ENCODE measurements around the gene DNLZ.

The DNLZ gene

DNA sequence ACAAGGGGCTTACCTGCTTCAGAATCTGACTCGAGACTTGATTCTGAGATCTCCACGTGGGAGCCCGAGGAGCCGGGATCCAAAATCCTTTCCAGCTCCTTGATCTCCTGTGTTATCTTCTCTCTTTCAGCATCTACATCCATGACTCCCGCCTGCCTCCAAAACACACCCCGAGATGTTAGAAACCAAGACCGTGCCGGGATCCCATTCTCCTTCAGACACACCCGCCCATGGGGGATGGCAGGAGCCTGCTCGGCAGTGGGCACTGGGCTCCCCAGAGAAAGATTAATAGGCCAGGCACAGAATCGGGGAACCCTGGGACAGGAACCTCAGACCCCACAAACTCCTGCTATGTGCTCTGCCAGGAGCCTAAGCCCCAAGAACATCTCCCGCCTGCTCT lies 34.7 kb upstream of the DNLZ start:
- Histone ChIP-seq H3K4me1 (ENCODE audit: control insufficient read depth, low read depth, low read length) (peaks cover 2% of the 10 kb centered on the region), H3K79me1 (ENCODE audit: low read length) (peaks cover 18% of the 10 kb centered on the region), H2BK120ac (ENCODE audit: low read depth, low read length) (no peak overlapping the region), H3K79me2 (ENCODE audit: control insufficient read depth, insufficient read depth, low read length) (peaks cover 22% of the 10 kb centered on the region), H3K27ac (ENCODE audit: low read depth, low read length) (no peak overlapping the region), H3K18ac (ENCODE audit: low read length) (no peak overlapping the region), H3K27me3 (ENCODE audit: insufficient read depth, low read length, poor library complexity) (no peaks in the 10 kb centered on the region), H3K4ac (ENCODE audit: low read depth, low read length) (no peak overlapping the region), H3K23ac (ENCODE audit: low read length) (no peak overlapping the region), H4K8ac (ENCODE audit: low read depth, low read length) (no peak overlapping the region), H4K5ac (ENCODE audit: low read length) (no peak overlapping the region), H2BK5ac (ENCODE audit: low read length) (no peak overlapping the region), H3K56ac (ENCODE audit: low read length) (peak overlapping the region; percentile 96), H3K4me2 (ENCODE audit: low read length) (no peak overlapping the region), H2AK5ac (ENCODE audit: low read length) (no peak overlapping the region), H2BK15ac (replicated peaks; ENCODE audit: low read depth) (no peak overlapping the region), H3K9ac (ENCODE audit: low read length) (peak overlapping the region; percentile 97), H3K36me3 (ENCODE audit: control insufficient read depth, insufficient read depth, low read length) (peaks cover 20% of the 10 kb centered on the region), H3K4me3 (ENCODE audit: low read length) (no peak overlapping the region)
- WGBS (ENCODE audit: extremely low coverage, insufficient coverage, low lambda C conversion rate) = no CpG with 5 or more reads among the region's 12 CpGs
- no peak for DNase-seq

DNA sequence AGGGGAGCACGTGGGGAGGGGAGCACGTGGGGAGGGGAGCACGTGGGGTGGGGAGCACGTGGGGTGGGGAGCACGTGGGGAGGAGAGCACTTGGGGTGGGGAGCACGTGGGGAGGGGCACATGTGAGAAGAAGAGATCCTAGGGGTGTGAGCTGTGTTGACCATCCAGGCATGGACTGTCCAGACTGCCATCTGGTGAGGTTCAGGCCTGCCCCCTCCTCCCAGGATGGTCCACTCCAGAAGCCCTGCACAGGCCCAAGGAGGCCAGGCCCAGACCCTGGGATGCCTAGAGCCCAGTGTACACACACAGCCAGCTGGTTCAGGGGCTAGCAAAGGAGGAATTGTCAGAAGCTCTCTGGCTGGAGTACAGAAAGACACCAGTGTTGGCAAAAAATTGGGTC lies 34.1 kb upstream of the DNLZ start:
- H4K5ac ChIP-seq (ENCODE audit: low read length) = no peak overlapping the region
- WGBS (ENCODE audit: extremely low coverage, insufficient coverage, low lambda C conversion rate) = no CpG with 5 or more reads among the region's 6 CpGs

DNA sequence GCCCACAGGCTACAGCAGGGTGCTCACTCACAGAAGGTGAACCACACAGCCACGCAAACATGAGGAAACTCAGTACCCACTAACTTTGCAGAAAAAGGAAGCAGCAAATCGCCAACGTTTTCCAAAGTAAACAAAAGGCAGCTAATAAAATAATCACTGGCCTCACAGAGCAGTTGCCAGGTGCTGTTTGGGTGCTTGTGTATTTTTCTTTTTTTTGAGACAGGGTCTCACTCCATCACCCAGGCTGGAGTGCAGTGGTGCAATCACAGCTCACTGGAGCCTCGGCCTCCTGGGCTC lies 32.6 kb upstream of the DNLZ start:
- H2BK120ac ChIP-seq (ENCODE audit: low read depth, low read length) = no peak overlapping the region
- no peak overlapping the region for H3K4me2 ChIP-seq (ENCODE audit: low read length)
- H3K79me1 ChIP-seq (ENCODE audit: low read length) = peaks cover 18% of the 10 kb centered on the region
- no peak overlapping the region for H2AK5ac ChIP-seq (ENCODE audit: low read length)
- H3K56ac ChIP-seq (ENCODE audit: low read length) = no peak overlapping the region
- H3K4me3 ChIP-seq (ENCODE audit: low read length) = no peak overlapping the region
- no peaks in the 10 kb centered on the region for H3K27me3 ChIP-seq (ENCODE audit: insufficient read depth, low read length, poor library complexity)
- no peak overlapping the region for H2BK15ac ChIP-seq (replicated peaks; ENCODE audit: low read depth)
- no CpG with 5 or more reads among the region's 4 CpGs for WGBS (ENCODE audit: extremely low coverage, insufficient coverage, low lambda C conversion rate)
- H4K8ac ChIP-seq (ENCODE audit: low read depth, low read length) = no peak overlapping the region
- no peak overlapping the region for H3K18ac ChIP-seq (ENCODE audit: low read length)
- H3K36me3 ChIP-seq (ENCODE audit: control insufficient read depth, insufficient read depth, low read length) = peaks cover 26% of the 10 kb centered on the region
- no peak overlapping the region for H3K4ac ChIP-seq (ENCODE audit: low read depth, low read length)
- no peak overlapping the region for H3K23ac ChIP-seq (ENCODE audit: low read length)
- no peak overlapping the region for H3K27ac ChIP-seq (ENCODE audit: low read depth, low read length)
- no peak overlapping the region for H3K9ac ChIP-seq (ENCODE audit: low read length)
- H4K5ac ChIP-seq (ENCODE audit: low read length) = no peak overlapping the region
- H3K79me2 ChIP-seq (ENCODE audit: control insufficient read depth, insufficient read depth, low read length) = peaks cover 22% of the 10 kb centered on the region
- peaks cover 2% of the 10 kb centered on the region for H3K4me1 ChIP-seq (ENCODE audit: control insufficient read depth, low read depth, low read length)
- H2BK5ac ChIP-seq (ENCODE audit: low read length) = no peak overlapping the region
- DNase-seq = no peak

More for the DNA sequence above, 34.1 kb upstream of the DNLZ start:
- Histone ChIP-seq H2BK5ac (ENCODE audit: low read length) (no peak overlapping the region), H4K8ac (ENCODE audit: low read depth, low read length) (no peak overlapping the region), H3K4me1 (ENCODE audit: control insufficient read depth, low read depth, low read length) (peaks cover 2% of the 10 kb centered on the region), H3K4ac (ENCODE audit: low read depth, low read length) (no peak overlapping the region), H3K56ac (ENCODE audit: low read length) (no peak overlapping the region), H3K36me3 (ENCODE audit: control insufficient read depth, insufficient read depth, low read length) (peaks cover 20% of the 10 kb centered on the region), H3K79me2 (ENCODE audit: control insufficient read depth, insufficient read depth, low read length) (peaks cover 22% of the 10 kb centered on the region), H3K9ac (ENCODE audit: low read length) (no peak overlapping the region), H3K4me3 (ENCODE audit: low read length) (no peak overlapping the region), H3K18ac (ENCODE audit: low read length) (no peak overlapping the region), H2BK15ac (replicated peaks; ENCODE audit: low read depth) (no peak overlapping the region), H3K4me2 (ENCODE audit: low read length) (no peak overlapping the region), H2AK5ac (ENCODE audit: low read length) (no peak overlapping the region), H3K27me3 (ENCODE audit: insufficient read depth, low read length, poor library complexity) (no peaks in the 10 kb centered on the region), H3K27ac (ENCODE audit: low read depth, low read length) (no peak overlapping the region), H2BK120ac (ENCODE audit: low read depth, low read length) (no peak overlapping the region), H3K79me1 (ENCODE audit: low read length) (peaks cover 18% of the 10 kb centered on the region), H3K23ac (ENCODE audit: low read length) (no peak overlapping the region)
- no peak for DNase-seq

DNA sequence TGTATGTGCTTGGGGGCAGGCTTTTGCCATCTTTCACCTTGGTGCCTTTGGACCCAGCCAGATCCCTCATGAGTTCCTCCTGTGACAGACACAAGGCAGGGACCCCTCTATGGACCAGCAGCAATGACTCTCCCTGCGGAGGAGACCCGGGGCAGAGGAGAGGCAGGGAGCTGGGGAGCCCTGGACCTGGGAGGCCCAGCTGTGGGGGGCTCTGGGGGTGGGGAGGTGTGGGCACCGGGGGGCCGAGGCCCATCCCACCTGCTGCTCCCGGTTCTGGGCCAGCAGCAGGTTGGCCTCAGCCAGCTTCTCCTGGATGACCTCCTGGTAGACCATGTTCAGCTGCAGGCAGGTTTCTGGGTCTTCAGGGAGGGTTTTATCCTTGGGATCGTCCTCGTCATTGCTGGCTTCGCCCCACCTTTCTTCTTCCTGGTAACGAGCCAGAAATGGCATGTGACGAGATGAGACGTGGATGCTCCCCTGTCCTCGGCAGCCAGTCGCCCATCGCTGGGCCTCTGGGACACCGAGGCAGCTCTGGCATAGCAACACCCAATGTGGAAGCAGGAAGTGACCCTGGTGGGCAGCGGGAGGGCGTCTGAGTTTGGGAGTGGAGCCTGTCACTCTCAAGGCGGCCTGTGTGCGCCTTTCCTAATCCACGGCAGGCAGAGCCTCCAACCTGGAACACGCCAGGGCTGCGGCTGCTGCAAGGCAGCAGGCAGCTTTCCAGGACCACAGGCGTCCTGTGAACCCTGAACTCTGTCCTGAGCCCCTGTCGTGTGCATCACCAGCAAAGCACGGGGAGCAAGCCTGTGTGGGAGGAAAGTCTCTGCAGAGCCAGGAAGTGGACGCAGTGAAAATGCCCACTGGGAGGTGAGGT lies 32.0 kb upstream of the DNLZ start:
- Histone ChIP-seq H3K27me3 (ENCODE audit: insufficient read depth, low read length, poor library complexity) (no peaks in the 10 kb centered on the region), H3K23ac (ENCODE audit: low read length) (no peak overlapping the region), H2AK5ac (ENCODE audit: low read length) (no peak overlapping the region), H3K56ac (ENCODE audit: low read length) (no peak overlapping the region), H3K79me2 (ENCODE audit: control insufficient read depth, insufficient read depth, low read length) (peaks cover 22% of the 10 kb centered on the region), H4K5ac (ENCODE audit: low read length) (no peak overlapping the region), H3K18ac (ENCODE audit: low read length) (no peak overlapping the region), H4K8ac (ENCODE audit: low read depth, low read length) (no peak overlapping the region), H3K4me1 (ENCODE audit: control insufficient read depth, low read depth, low read length) (peaks cover 2% of the 10 kb centered on the region), H3K27ac (ENCODE audit: low read depth, low read length) (no peak overlapping the region), H3K9ac (ENCODE audit: low read length) (no peak overlapping the region), H2BK5ac (ENCODE audit: low read length) (no peak overlapping the region), H3K4ac (ENCODE audit: low read depth, low read length) (no peak overlapping the region), H3K36me3 (ENCODE audit: control insufficient read depth, insufficient read depth, low read length) (peaks cover 26% of the 10 kb centered on the region), H3K4me2 (ENCODE audit: low read length) (no peak overlapping the region), H3K79me1 (ENCODE audit: low read length) (peaks cover 18% of the 10 kb centered on the region), H2BK15ac (replicated peaks; ENCODE audit: low read depth) (no peak overlapping the region), H3K4me3 (ENCODE audit: low read length) (no peak overlapping the region), H2BK120ac (ENCODE audit: low read depth, low read length) (no peak overlapping the region)
- no peak for DNase-seq
- no CpG with 5 or more reads among the region's 26 CpGs for WGBS (ENCODE audit: extremely low coverage, insufficient coverage, low lambda C conversion rate)

DNA sequence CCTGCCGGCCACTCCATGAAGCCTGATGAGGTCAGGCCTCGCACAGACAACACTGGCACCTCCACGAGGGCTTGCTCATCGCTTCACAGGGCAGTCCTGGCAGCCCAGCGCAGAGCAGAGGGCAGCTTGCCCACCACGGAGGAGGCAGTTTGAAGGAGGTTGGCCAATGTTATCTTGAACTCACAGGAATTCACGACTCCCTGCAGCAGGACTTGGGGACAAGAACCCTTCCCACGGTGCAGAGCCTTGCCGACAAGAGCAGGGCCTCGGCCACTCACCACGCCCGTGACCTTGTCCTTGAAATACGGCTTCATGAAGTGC lies 31.4 kb upstream of the DNLZ start:
- H3K27me3 ChIP-seq (ENCODE audit: insufficient read depth, low read length, poor library complexity) = no peaks in the 10 kb centered on the region
- H3K4me3 ChIP-seq (ENCODE audit: low read length) = no peak overlapping the region
- H2BK120ac ChIP-seq (ENCODE audit: low read depth, low read length) = no peak overlapping the region
- no peak overlapping the region for H3K56ac ChIP-seq (ENCODE audit: low read length)
- H3K79me2 ChIP-seq (ENCODE audit: control insufficient read depth, insufficient read depth, low read length) = peaks cover 22% of the 10 kb centered on the region
- H3K4me2 ChIP-seq (ENCODE audit: low read length) = no peak overlapping the region
- H3K9ac ChIP-seq (ENCODE audit: low read length) = no peak overlapping the region
- no peak overlapping the region for H4K5ac ChIP-seq (ENCODE audit: low read length)
- WGBS (ENCODE audit: extremely low coverage, insufficient coverage, low lambda C conversion rate) = no CpG with 5 or more reads among the region's 13 CpGs
- no peak overlapping the region for H3K23ac ChIP-seq (ENCODE audit: low read length)
- H2AK5ac ChIP-seq (ENCODE audit: low read length) = no peak overlapping the region
- no peak overlapping the region for H2BK5ac ChIP-seq (ENCODE audit: low read length)
- H2BK15ac ChIP-seq (replicated peaks; ENCODE audit: low read depth) = no peak overlapping the region
- H3K4ac ChIP-seq (ENCODE audit: low read depth, low read length) = no peak overlapping the region
- peaks cover 18% of the 10 kb centered on the region for H3K79me1 ChIP-seq (ENCODE audit: low read length)
- H3K18ac ChIP-seq (ENCODE audit: low read length) = no peak overlapping the region
- H3K36me3 ChIP-seq (ENCODE audit: control insufficient read depth, insufficient read depth, low read length) = peaks cover 26% of the 10 kb centered on the region
- no peak overlapping the region for H3K27ac ChIP-seq (ENCODE audit: low read depth, low read length)
- H3K4me1 ChIP-seq (ENCODE audit: control insufficient read depth, low read depth, low read length) = peaks cover 2% of the 10 kb centered on the region
- no peak for DNase-seq
- no peak overlapping the region for H4K8ac ChIP-seq (ENCODE audit: low read depth, low read length)

All from mesendoderm (in vitro differentiated cells).